Stomach (tissue), 4 donors: ENCODE data around the gene TMEM59L.

Experiments
- POLR2A ChIP-seq, 4 donors: fragments of 450-650 bp; IDR thresholded peaks; one replicate each; pipeline ENCODE4 v1.6.1; 2016; ENCODE audit warnings: antibody characterized with exemption in 4 of 4, control low read depth in 2 of 4, mild to moderate bottlenecking in 1 of 4, moderate library complexity in 1 of 4
- POLR2AphosphoS5 ChIP-seq, 3 donors: sonication (generic); formaldehyde crosslinking; IDR thresholded peaks; one replicate each; pipeline ENCODE4 v1.6.1; 2016; ENCODE audit warnings: antibody characterized with exemption in 3 of 3
- TF ChIP-seq, protein P1 (sequence below), 7 experiments: fragments of 450-650 bp in 4 of 7; fragments of 200-600 bp in 3 of 7; sonication (generic) in 3 of 7; IDR thresholded peaks; one replicate each; pipeline ENCODE4 v1.5.1; 2016 to 2019; ENCODE audit warnings: antibody characterized with exemption in 7 of 7, control low read depth in 2 of 7, mild to moderate bottlenecking in 1 of 7

DNA sequence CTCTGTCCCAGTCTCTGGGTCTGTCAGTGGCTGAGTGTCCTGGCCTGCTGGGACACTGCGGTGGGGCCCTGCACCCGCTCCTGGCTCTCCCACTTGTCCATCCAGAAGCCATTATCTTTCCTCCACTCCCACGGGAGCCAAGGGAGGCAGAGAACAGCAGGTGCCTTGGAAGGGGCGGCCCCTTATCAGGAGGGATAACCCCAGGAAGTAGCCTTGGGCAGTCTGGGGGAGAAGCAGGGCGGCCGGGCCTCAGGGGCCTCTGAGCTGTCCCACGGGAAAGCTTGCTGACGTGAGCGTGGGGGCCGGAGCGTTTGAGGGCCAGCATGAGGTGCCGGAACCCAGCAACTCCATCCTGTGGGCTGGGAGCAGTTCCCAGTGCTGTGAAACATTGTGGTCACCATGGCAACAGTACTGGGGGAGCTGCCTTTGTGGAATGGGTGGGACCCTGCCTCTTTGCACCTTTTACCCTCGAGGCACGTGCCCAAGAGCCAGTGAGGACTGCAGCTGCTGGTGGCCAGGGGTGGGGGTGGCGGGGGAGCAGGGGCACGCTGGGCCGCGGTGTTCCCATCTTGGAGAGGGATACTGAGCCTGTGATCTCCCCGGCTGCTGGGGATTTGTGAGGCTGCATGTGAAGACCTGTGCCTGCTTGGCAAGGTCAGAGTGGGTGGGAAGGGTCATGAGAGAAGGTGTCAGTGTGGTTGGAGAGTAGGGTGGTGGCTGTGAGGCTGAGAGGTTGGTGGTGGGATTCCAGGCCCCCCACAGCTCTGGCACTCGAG lies 45.1 kb downstream of the TMEM59L start:
- TF ChIP-seq POLR2A (IDR thresholded peaks at IDR 0.05), result no peak
- TF ChIP-seq, protein P1, sequence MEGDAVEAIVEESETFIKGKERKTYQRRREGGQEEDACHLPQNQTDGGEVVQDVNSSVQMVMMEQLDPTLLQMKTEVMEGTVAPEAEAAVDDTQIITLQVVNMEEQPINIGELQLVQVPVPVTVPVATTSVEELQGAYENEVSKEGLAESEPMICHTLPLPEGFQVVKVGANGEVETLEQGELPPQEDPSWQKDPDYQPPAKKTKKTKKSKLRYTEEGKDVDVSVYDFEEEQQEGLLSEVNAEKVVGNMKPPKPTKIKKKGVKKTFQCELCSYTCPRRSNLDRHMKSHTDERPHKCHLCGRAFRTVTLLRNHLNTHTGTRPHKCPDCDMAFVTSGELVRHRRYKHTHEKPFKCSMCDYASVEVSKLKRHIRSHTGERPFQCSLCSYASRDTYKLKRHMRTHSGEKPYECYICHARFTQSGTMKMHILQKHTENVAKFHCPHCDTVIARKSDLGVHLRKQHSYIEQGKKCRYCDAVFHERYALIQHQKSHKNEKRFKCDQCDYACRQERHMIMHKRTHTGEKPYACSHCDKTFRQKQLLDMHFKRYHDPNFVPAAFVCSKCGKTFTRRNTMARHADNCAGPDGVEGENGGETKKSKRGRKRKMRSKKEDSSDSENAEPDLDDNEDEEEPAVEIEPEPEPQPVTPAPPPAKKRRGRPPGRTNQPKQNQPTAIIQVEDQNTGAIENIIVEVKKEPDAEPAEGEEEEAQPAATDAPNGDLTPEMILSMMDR (IDR thresholded peaks at IDR 0.05), result no peak
- TF ChIP-seq POLR2AphosphoS5 (IDR thresholded peaks at IDR 0.05), result no peak
